Parathyroid adenoma (tissue), 2 donors: ENCODE results near the gene CSMD2.

ENCODE experiments used
- H2AFZ ChIP-seq: fragments of 300-600 bp; sonication (generic); one replicate; pipeline ENCODE4 v1.7.0; 2017; ENCODE audit warnings: antibody characterized with exemption, mild to moderate bottlenecking
- H3K27ac ChIP-seq: fragments of 300-600 bp; sonication (generic); one replicate; pipeline ENCODE4 v1.7.0; 2017
- H3K27me3 ChIP-seq: fragments of 300-600 bp; sonication (generic); one replicate; pipeline ENCODE4 v1.7.0; 2017; ENCODE audit warnings: low read length; ENCODE audit not compliant: control insufficient read depth, insufficient read depth
- H3K36me3 ChIP-seq: fragments of 300-600 bp; sonication (generic); one replicate; pipeline ENCODE4 v1.7.0; 2017; ENCODE audit warnings: low read length; ENCODE audit not compliant: control insufficient read depth, insufficient read depth
- H3K4me1 ChIP-seq: fragments of 300-600 bp; sonication (generic); one replicate; pipeline ENCODE4 v1.7.0; 2017; ENCODE audit warnings: control low read depth
- H3K4me2 ChIP-seq: fragments of 300-600 bp; sonication (generic); one replicate; pipeline ENCODE4 v1.7.0; 2017; ENCODE audit warnings: low read length
- H3K4me3 ChIP-seq: fragments of 300-600 bp; sonication (generic); one replicate; pipeline ENCODE4 v1.7.0; 2017; ENCODE audit warnings: low read depth, low read length
- H3K79me2 ChIP-seq: fragments of 300-600 bp; sonication (generic); one replicate; pipeline ENCODE4 v1.7.0; 2017; ENCODE audit warnings: control low read depth
- H3K9ac ChIP-seq: fragments of 300-600 bp; sonication (generic); one replicate; pipeline ENCODE4 v1.7.0; 2017; ENCODE audit warnings: mild to moderate bottlenecking
- H3K9me3 ChIP-seq: fragments of 300-600 bp; sonication (generic); one replicate; pipeline ENCODE4 v1.7.0; 2017; ENCODE audit warnings: low read length; ENCODE audit not compliant: control insufficient read depth
- CTCF ChIP-seq: fragments of 300-600 bp; sonication (generic); IDR thresholded peaks from one replicate; pipeline ENCODE4 v1.7.0; 2017; ENCODE audit warnings: antibody characterized with exemption, mild to moderate bottlenecking
- donor health status: primary hyperparathyroidism.

Gene CSMD2

GRCh38 chr1:34049994-34050393 is 115.0 kb downstream of the CSMD2 start:
- no peaks in the 10 kb centered on the region for H3K79me2 ChIP-seq
- no peak overlapping the region for H3K4me3 ChIP-seq
- H3K9ac ChIP-seq, result no peak overlapping the region
- no peak for TF ChIP-seq CTCF
- no peaks in the 10 kb centered on the region for H3K9me3 ChIP-seq
- no peak overlapping the region for H2AFZ ChIP-seq
- no peaks in the 10 kb centered on the region for H3K36me3 ChIP-seq
- H3K27me3 ChIP-seq, result no peaks in the 10 kb centered on the region
- H3K4me1 ChIP-seq, result no peaks in the 10 kb centered on the region
- H3K27ac ChIP-seq, result no peak overlapping the region
- no peak overlapping the region for H3K4me2 ChIP-seq

- Histone ChIP-seq H3K4me3 (no peak overlapping the region), H3K27me3 (no peaks in the 10 kb centered on the region), H3K27ac (no peak overlapping the region), H3K4me1 (no peaks in the 10 kb centered on the region), H3K9ac (no peak overlapping the region), H3K4me2 (no peak overlapping the region), H2AFZ (no peak overlapping the region), H3K79me2 (no peaks in the 10 kb centered on the region), H3K9me3 (no peaks in the 10 kb centered on the region), H3K36me3 (no peaks in the 10 kb centered on the region)
- no peak for TF ChIP-seq CTCF
Measured at GRCh38 chr1:34049477-34049876, 115.6 kb downstream of the CSMD2 start.

- Histone ChIP-seq H3K36me3 (no peaks in the 10 kb centered on the region), H3K9me3 (no peaks in the 10 kb centered on the region), H3K9ac (no peak overlapping the region), H2AFZ (no peak overlapping the region), H3K27me3 (no peaks in the 10 kb centered on the region), H3K4me2 (no peak overlapping the region), H3K27ac (no peak overlapping the region), H3K79me2 (no peaks in the 10 kb centered on the region), H3K4me3 (no peak overlapping the region), H3K4me1 (no peaks in the 10 kb centered on the region)
- TF ChIP-seq CTCF, result no peak
Measured at GRCh38 chr1:34037856-34038255, 127.2 kb downstream of the CSMD2 start.

- Histone ChIP-seq H3K79me2 (no peaks in the 10 kb centered on the region), H3K9ac (no peak overlapping the region), H3K4me1 (no peaks in the 10 kb centered on the region), H3K9me3 (no peaks in the 10 kb centered on the region), H3K27ac (no peak overlapping the region), H3K36me3 (no peaks in the 10 kb centered on the region), H3K4me3 (no peak overlapping the region), H3K27me3 (no peaks in the 10 kb centered on the region), H3K4me2 (no peak overlapping the region), H2AFZ (no peak overlapping the region)
- no peak for TF ChIP-seq CTCF
Measured at GRCh38 chr1:34037109-34037508, 127.9 kb downstream of the CSMD2 start.

- Histone ChIP-seq H3K4me2 (no peak overlapping the region), H3K27ac (no peak overlapping the region), H3K9me3 (no peaks in the 10 kb centered on the region), H3K27me3 (no peaks in the 10 kb centered on the region), H3K4me1 (no peaks in the 10 kb centered on the region), H3K79me2 (no peaks in the 10 kb centered on the region), H3K36me3 (no peaks in the 10 kb centered on the region), H3K4me3 (no peak overlapping the region), H3K9ac (no peak overlapping the region), H2AFZ (no peak overlapping the region)
- no peak for TF ChIP-seq CTCF
Measured at GRCh38 chr1:34034036-34034435, 131.0 kb downstream of the CSMD2 start.
